ENCODE measurements around the gene SMIM9.

The SMIM9 gene

DNA sequence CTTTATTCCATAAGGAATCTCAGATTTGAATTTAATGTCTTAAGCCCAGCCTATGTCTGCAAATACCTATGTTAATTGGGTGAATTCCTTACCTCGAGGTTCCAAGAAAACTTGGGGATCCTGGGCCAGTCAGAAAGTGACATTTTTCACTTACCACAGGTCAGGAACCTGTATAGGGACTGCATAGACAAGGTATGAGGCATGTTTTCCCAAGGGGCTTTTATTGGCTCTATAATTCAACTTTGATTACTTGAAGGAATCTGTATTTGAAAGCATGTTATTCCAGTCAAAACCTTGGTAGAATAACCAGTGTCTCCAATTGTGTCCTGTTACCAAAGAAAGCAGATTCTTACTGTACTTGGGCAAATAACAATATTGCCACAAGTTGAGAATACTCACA is 20.7 kb downstream of the SMIM9 start:
- DNase-seq = no peak

DNA sequence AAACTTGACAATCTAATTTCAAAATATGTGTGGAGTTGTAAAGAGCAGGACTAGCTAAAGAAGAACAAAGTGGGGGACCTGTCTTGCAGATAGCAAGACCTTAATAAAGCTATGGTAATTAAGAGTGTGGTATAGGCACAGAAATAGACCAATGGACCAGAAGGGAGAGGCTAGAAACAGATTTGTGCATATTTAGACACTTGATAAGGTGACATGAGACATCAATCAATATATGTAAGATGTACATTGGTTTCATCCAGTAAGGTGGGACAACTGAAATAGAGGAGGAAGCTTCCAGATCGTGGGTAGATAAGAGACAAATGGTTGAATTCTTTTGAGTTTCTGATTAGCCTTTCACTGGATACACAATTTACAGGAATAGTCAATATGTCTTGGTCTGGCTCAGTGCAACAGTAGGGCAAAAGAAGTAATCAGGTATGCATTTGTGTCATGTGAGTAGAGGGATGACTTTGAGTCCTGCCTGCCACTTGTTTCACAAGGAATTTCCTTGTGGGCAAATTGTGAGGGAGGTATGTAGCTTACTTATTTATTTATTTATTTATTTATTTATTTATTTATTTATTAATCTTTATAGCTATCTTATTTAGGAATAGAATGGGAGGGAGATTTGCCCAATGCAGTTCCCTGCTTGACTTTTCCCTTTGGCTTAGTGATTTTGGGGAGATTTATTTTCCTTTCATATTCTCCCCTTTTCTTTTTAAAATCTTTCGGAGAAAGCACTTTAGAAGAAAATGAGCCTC is 21.9 kb downstream of the SMIM9 start:
- no peak for DNase-seq

GRCh38 chrX:154809939-154810665 is 24.4 kb downstream of the SMIM9 start:
- no peak for DNase-seq

- no peak for DNase-seq
Measured at GRCh38 chrX:154806837-154807501, 27.5 kb downstream of the SMIM9 start.

DNA sequence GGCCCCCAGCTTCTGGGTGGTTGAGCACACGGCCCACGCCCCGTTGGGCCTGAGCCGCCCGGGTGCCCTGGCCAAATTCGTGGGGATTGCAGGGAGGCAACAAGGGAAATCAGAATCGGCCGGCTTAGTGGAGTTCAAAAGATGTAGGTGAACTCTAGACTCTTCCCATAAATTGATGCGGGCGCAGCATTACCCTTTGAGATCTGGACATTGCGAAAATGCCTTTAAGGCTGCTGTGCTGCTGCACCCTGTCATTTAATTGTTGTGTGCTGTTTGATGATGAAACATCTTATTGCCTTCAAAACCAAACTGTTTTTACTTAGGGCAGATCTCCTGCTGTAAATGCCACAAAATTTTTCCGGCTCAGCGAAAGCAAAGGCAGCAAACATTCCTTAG is 28.8 kb downstream of the SMIM9 start:
- no peak for DNase-seq

- no peak for DNase-seq
Measured at GRCh38 chrX:154804957-154805695, 29.3 kb downstream of the SMIM9 start, which contains the start of gene MPP1. TSS of gene MPP1 (minus strand) at chrX:154805485. CDS start at chrX:154805373, 112 bp downstream.

GRCh38 chrX:154804261-154804956 is 30.1 kb downstream of the SMIM9 start:
- no peak for DNase-seq

DNA sequence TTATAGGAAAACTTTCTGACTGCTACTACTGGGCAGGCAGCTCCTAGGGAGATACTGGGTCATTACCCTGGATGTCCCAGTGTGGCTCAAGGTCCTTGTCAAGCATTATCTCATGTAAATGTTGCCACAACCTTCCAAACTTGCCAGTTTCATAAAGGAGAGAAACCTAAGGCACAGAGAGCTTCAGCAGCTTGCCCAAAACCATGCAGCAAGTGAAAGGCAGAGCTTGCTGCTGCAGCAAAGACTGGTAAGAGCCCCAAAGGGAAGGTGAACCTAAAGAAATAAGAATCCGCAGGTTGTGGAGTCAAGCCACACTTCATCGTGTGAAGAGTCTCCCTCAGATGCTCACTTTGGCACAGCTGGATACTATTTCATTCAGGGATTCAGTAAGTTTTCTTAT is 31.5 kb downstream of the SMIM9 start:
- no peak for DNase-seq

DNA sequence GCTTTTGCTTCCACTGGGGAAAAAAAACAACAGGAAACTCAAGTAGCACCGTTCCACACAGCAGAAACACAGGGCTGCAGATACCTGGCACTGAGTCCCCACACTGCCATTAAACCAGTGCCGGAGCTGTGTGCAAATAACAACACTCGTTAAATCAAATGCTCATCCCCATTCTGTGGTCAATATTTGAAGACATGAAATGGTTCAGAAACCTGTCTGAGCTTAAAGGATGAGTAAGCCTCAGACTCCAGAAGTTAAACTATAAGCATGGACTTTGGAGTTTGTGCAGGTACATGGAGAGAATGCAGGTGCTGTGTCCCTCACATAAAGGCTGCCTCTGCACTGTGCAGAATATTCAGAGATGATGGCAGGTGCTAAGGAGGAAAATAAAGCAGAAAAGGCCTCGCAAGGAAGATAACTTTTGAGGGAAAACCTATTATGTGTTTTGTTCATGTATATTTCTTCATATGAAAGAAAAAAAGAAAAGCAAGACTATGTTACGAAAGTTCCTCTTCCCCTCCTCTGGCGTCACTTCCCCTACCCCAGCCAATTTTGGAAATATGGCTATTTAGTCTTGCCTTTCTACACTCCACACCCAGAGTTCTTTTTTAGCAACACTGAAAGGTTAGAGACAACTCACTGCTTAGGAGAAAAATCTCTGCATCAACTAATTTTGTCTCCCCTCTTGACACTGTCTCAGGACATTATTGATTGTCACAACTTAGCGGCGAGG is 33.8 kb downstream of the SMIM9 start:
- DNase-seq = no peak

DNA sequence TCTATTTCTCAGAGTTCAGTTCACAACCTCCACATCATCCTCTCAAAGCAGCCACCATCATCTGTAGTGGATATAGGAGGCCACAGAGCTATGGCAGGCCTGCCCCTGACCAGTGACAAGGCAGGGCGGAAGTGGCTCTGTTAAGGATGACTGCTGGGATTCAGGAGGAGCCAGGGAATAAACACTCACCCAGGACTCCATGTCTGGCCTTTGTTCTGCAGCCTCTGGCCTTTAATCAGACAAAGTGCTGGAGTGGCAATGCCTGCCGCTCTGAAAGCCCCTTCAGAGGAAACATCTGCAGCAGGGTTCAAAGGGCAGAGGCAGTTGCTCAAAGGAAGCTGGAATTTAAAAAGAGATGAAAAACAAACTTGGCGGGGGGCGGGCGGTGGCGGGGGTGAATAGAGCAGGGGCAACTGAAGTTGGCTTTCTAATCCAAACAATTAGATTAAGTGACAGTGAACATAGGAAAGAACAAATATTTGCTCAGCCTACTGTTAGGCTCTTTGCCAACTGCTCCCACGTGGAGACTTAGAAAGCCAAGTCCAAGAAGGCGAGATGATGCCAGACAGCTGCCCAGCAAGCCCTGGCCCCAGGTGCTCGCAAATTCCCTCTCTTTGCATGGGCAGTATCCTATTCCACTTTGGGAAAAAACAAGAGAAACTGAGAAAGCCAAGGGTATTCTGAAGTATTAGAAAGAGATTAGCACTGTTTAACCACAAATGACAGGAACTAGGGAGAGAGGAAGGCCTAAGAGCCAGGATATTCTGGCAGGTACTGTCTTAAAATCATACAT is 34.7 kb downstream of the SMIM9 start:
- DNase-seq = peak; percentile 86

- DNase-seq = no peak
Measured at GRCh38 chrX:154797006-154797405, 37.5 kb downstream of the SMIM9 start.

DNA sequence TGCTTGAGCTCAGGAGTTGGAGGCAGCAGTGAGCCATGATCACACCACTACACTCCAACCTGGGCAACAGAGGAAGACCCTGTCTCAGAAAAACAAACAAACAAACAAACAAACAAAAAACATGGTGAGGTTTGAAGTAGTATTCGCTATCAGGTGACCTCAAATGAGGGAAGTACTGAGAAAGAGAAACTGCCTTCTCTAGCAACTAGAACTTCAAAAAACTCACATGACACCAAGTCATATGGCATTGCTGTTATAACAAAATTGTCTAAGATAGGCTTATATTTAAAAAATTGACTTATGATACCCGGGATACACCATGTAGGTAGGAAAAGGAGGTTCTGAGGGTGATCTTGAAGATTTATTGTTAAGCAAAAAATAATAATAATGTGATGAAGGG is 39.4 kb downstream of the SMIM9 start:
- DNase-seq = no peak

DNA sequence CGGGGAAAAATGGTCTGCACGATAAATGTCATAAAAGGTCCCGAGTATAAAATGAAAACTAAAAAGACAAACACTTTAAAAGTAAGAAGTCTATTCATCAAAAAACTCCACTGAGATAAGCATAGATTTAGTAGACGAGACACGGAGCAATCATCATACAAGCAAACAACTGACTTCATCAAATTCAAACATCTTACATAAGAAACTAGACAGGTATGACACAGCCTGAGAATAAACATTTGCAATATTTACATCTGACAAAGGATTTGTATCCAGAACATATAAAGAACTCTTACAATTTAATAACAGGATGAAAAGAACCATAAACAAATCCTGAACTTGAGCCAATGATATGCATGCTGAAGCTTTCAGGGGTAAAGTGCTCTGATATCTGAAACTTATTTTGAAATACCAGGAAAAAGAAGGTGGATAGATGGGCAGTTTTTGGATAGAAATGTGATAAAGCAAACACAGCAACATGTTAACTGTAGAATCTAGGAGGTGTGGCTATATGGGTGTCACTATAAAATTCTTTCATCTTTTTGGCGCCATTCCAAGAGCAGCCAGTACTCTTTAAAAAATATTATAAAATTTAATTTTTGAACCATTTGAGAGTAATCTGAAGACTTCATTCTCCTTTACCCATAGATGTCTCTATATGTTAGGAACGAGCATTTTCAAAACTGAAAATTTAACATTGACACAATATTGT is 41.2 kb downstream of the SMIM9 start:
- DNase-seq = no peak

DNA sequence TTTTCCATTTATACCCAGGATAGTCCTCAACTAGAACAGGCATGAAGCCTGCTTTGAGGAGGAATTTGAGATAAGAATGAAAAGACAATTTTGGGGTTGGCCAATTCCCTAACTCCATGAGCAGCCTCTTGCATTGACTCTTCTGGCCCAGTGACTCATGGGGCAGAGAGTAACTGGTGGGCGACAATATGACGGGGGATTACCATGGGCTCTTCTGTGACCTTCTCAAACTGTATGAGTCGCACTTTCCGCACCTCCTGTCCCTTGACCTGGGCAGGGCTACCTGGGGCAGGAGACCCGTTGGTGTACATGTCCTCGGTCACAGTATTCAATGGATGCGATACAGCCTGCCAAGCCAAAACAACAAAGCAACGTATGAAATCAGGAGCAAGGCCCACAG is 42.5 kb downstream of the SMIM9 start:
- no peak for DNase-seq

DNA sequence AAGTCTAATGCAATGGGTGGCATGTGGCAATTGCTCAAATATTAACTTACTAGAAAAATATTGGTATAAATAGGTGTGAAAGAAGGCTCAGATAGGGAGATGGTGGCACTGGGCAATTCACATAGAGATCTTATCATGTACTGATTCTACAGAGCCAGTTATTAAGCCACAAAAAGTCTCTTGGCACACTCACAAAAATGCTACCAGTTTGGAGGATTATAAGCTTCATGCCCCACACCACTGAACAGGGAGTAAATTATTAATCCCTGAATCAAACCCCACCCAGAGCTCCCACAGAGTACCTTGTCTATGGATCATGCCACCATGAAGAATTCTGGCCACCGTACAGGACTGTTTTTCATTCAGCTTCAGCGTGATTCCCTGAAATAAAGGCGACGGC is 43.0 kb downstream of the SMIM9 start:
- no peak for DNase-seq

DNA sequence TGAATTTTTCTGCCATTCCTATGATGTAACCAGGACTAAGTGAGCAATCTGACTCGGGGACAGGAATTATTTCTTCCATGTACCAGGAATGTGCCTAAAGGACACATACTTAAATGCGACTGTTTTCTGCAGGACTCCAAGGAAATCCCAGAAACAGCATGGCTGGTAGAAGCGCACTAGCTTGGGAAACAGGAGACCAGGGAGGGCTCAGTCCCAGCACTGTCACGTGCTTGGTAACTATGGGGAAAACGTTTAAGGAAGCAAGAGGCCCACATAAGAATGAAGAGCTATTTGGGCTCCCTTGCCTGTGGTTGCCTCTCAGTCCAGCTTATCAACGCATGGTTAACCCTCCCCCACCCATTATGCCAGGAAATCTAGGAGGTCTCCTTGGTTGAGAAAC is 48.7 kb downstream of the SMIM9 start:
- DNase-seq = no peak

- DNase-seq = no peak
Measured at GRCh38 chrX:154784149-154784995, 50.1 kb downstream of the SMIM9 start.

- no peak for DNase-seq
Measured at GRCh38 chrX:154780968-154781367, 53.5 kb downstream of the SMIM9 start.

DNA sequence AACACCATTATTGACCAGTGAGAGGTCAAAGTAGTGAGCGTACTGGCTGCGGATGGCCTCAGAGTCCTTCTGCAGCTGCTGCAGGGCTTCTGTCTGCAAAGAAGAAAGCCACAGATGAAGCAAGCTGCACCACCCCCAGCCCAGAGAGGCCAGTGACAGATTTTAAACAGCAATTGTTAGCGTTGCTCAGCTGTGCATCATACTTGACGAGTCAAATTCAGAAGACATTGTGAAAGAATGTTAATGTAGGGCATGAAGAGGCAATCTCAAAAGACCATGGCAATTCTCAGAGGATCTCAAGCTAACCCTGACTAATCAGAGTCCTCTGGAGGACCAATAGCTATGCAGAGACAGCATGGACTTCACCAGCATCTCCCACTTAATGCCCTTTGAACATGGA is 55.2 kb downstream of the SMIM9 start:
- DNase-seq = no peak
